Endodermal cell (in vitro differentiated cells): ENCODE measurements around the gene MFNG. TPM values are rescaled to one million over a fixed set of nuclear protein-coding genes. Genes with fewer than 3 reads are reported as not detected.
A peak's percentile ranks its signal among the peaks of the same experiment; 100 is the strongest.

Experiments
- DNase-seq: peaks from one replicate; pipeline ENCODE4 v3.0.0-alpha.2; 2017
- H3K27ac ChIP-seq: 2 replicates; pipeline ENCODE4 v1.5.1; 2013; ENCODE audit warnings: mild to moderate bottlenecking, low read depth, low read length, moderate library complexity
- H3K27me3 ChIP-seq: 2 replicates; pipeline ENCODE4 v1.6.1; 2013; ENCODE audit warnings: mild to moderate bottlenecking, low read length, moderate library complexity; ENCODE audit not compliant: insufficient read depth, control insufficient read depth, poor library complexity, severe bottlenecking
- H3K36me3 ChIP-seq: 2 replicates; pipeline ENCODE4 v1.7.0; 2013; ENCODE audit warnings: mild to moderate bottlenecking, low read length, moderate library complexity; ENCODE audit not compliant: control insufficient read depth, insufficient read depth
- H3K4me1 ChIP-seq: one replicate; pipeline ENCODE4 v1.7.0; 2013; ENCODE audit warnings: low read length; ENCODE audit not compliant: control insufficient read depth, insufficient read depth
- H3K4me3 ChIP-seq: 2 replicates; pipeline ENCODE4 v1.5.1; 2013; ENCODE audit warnings: mild to moderate bottlenecking, low read length, moderate library complexity
- H3K9ac ChIP-seq: 2 replicates; pipeline ENCODE4 v1.6.1; 2013; ENCODE audit warnings: mild to moderate bottlenecking, low read length, moderate library complexity; ENCODE audit not compliant: poor library complexity, severe bottlenecking; ENCODE audit errors: extremely low read depth
- H3K9me3 ChIP-seq: 2 replicates; pipeline ENCODE4 v1.6.1; 2013; ENCODE audit warnings: mild to moderate bottlenecking, low read length, moderate library complexity; ENCODE audit not compliant: control insufficient read depth
- H3K27ac Mint-ChIP-seq: 2 replicates; pipeline ENCODE4 v1.8.0; 2020; ENCODE audit warnings: mixed read lengths
- H3K27me3 Mint-ChIP-seq: 2 replicates; pipeline ENCODE4 v1.8.0; 2021; ENCODE audit warnings: mild to moderate bottlenecking, mixed read lengths; ENCODE audit not compliant: insufficient read depth
- H3K36me3 Mint-ChIP-seq: 2 replicates; pipeline ENCODE4 v1.8.0; 2020; ENCODE audit warnings: low read depth, mixed read lengths
- H3K4me1 Mint-ChIP-seq: 2 replicates; pipeline ENCODE4 v1.8.0; 2020; ENCODE audit warnings: mixed read lengths
- H3K4me3 Mint-ChIP-seq: 2 replicates; pipeline ENCODE4 v1.8.0; 2020; ENCODE audit warnings: mild to moderate bottlenecking, moderate library complexity, mixed read lengths
- H3K9me3 Mint-ChIP-seq: 2 replicates; pipeline ENCODE4 v1.8.0; 2020; ENCODE audit warnings: mild to moderate bottlenecking, mixed read lengths
- WGBS, 2 experiments: methylation state at CpG; one replicate each; pipeline versions ENCODE4 v1.1.5 to v1.1.7; 2013; ENCODE audit warnings: missing lambda C conversion rate in 2 of 2, mixed read lengths in 1 of 2; ENCODE audit not compliant: insufficient coverage in 1 of 2, insufficient read length in 1 of 2; 5-methylcytosine and 5-hydroxymethylcytosine counted together
- total RNA-seq, 2 donors: library from RNA; stranded (reverse); fragmentation: NEBNext Ultra II Directional in 1 of 2; extraction: Animal tissue kit (Norgen Biotek cat#: 25700) in 1 of 2; gene quantifications; 2 replicates in 1 of 2; 3 replicates in 1 of 2; pipeline ENCODE4 v1.2.1, GENCODE V29; 2021
- TF ChIP-seq, protein P1 (sequence below): fragments of 200-600 bp; sonication (generic); conservative IDR thresholded peaks from 2 replicates; pipeline ENCODE4 v1.5.0; 2021; ENCODE audit warnings: antibody characterized with exemption, mild to moderate bottlenecking

Gene MFNG
- total RNA-seq, 2 donors from 2014 or later: 1.9 to 6.6 TPM

DNA sequence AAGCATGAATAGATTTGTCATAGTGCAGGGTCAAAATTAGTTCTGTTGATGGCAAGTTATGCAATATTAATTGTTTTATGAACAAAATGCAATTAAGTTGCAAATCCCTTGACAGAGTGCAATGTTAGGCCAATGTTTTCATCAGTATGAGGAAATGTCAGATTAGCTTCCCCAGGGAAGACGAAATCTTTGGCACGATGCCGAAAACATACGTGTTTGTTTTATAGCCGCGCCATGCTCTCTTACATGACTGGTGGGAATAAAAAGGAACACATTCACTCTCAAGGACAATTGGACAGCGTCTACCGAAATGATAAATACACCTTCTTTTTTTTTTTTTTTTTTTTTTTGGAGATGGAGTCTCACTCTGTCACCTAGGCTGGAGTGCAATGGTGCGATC, 27.0 kb downstream of the MFNG start:
- no peak for DNase-seq
- Histone ChIP-seq H3K9me3 (no peaks in the 10 kb centered on the region), H3K36me3 (no peaks in the 10 kb centered on the region), H3K9ac (no peak overlapping the region), H3K27ac (no peak overlapping the region), H3K27me3 (peaks cover 25% of the 10 kb centered on the region), H3K4me3 (no peak overlapping the region), H3K4me1 (peaks cover 10% of the 10 kb centered on the region)
- 83 to 97% methylated on average over 4 to 8 of the region's 9 CpGs for WGBS, 2 experiments
- peaks cover 3% of the 10 kb centered on the region for H3K27me3 Mint-ChIP-seq
- TF ChIP-seq, protein P1, sequence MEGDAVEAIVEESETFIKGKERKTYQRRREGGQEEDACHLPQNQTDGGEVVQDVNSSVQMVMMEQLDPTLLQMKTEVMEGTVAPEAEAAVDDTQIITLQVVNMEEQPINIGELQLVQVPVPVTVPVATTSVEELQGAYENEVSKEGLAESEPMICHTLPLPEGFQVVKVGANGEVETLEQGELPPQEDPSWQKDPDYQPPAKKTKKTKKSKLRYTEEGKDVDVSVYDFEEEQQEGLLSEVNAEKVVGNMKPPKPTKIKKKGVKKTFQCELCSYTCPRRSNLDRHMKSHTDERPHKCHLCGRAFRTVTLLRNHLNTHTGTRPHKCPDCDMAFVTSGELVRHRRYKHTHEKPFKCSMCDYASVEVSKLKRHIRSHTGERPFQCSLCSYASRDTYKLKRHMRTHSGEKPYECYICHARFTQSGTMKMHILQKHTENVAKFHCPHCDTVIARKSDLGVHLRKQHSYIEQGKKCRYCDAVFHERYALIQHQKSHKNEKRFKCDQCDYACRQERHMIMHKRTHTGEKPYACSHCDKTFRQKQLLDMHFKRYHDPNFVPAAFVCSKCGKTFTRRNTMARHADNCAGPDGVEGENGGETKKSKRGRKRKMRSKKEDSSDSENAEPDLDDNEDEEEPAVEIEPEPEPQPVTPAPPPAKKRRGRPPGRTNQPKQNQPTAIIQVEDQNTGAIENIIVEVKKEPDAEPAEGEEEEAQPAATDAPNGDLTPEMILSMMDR: no peak
- H3K4me1 Mint-ChIP-seq: peaks cover 2% of the 10 kb centered on the region
- no peak overlapping the region for H3K4me3 Mint-ChIP-seq
- no peak overlapping the region for H3K27ac Mint-ChIP-seq
- no peaks in the 10 kb centered on the region for H3K9me3 Mint-ChIP-seq
- no peaks in the 10 kb centered on the region for H3K36me3 Mint-ChIP-seq

DNA sequence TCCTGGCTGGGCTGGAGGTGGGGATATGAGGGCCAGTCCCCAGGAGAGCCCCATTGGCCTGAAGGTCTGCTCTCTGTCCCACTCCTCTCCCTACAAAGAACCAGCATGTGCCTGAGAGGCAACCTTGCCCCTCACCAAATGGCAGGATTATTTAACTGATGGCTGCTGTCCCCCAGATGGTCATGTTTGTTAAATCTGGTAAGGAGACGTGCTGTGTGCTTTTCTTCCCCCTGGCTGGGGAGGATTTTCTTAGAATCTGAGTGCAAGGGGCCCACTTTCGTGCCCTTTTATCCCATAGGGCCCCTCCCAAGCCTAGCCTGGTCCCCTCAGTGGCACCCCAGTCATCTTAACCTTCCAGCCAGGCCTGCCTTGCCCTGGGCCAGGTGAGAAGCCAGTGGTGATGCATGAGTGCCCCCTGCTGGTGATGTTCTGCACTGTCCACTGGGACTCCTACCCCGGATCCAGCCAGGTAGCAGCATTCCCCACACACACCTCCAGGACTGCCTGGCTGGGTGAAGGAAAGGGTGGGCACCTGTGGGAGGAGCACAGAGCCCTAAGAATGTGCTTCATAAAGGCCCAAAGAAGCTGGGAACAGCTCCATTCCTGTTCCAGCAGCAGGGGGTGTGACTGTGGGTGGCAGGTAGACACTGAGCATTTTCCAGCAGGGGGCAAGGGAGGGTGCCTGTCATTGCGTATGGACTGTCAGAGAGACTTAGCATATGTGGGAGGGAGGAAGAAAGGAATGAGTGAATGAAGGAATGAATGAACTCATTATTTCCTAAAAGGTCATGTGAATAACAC, 28.9 kb downstream of the MFNG start:
- Histone ChIP-seq H3K36me3 (no peaks in the 10 kb centered on the region), H3K4me3 (no peak overlapping the region), H3K27me3 (peaks cover 25% of the 10 kb centered on the region), H3K9ac (no peak overlapping the region), H3K4me1 (peaks cover 10% of the 10 kb centered on the region), H3K9me3 (no peaks in the 10 kb centered on the region), H3K27ac (no peak overlapping the region)
- H3K36me3 Mint-ChIP-seq: no peaks in the 10 kb centered on the region
- TF ChIP-seq, protein P1: peak; percentile 98
- H3K4me1 Mint-ChIP-seq: peaks cover 2% of the 10 kb centered on the region
- 44% methylated on average over 4 of the region's 4 CpGs; no CpG with 5 or more reads in 1 of the 2 experiments for WGBS, 2 experiments
- H3K27me3 Mint-ChIP-seq: no peaks in the 10 kb centered on the region
- H3K9me3 Mint-ChIP-seq: no peaks in the 10 kb centered on the region
- H3K4me3 Mint-ChIP-seq: no peak overlapping the region
- H3K27ac Mint-ChIP-seq: no peak overlapping the region
- peak; percentile 97 for DNase-seq

DNA sequence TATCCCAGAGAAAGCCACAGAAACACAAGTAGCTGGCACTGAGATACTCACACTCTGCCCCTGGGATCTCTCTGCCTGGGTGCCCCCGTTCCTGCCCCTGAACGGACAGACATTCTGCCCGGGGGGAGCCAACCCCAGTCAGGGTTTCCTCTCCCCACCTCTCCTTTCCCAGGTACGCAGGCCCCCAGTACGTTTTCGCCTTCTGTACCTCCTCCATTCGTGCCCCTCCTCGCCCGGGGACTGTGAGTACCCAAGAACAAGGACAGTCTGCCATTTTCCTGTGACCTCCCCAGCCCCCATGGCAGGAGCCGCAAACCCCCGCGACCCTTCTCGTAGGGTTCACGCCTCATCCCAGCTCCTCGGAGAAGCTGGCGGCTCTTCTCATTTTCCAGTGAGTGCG, 29.8 kb downstream of the MFNG start:
- Histone ChIP-seq H3K4me1 (peaks cover 10% of the 10 kb centered on the region), H3K9ac (no peak overlapping the region)
- no peaks in the 10 kb centered on the region for H3K36me3 Mint-ChIP-seq

More for the DNA sequence above, 29.8 kb downstream of the MFNG start:
- H3K9me3 Mint-ChIP-seq: peaks cover 5% of the 10 kb centered on the region
- H3K27me3 ChIP-seq: peaks cover 17% of the 10 kb centered on the region
- peak; percentile 51 for DNase-seq
- TF ChIP-seq, protein P1: no peak
- peaks cover 6% of the 10 kb centered on the region for H3K9me3 ChIP-seq
- H3K27ac Mint-ChIP-seq: no peak overlapping the region
- no peak overlapping the region for H3K27ac ChIP-seq
- no peak overlapping the region for H3K4me3 Mint-ChIP-seq
- no peaks in the 10 kb centered on the region for H3K27me3 Mint-ChIP-seq
- H3K4me3 ChIP-seq: no peak overlapping the region
- WGBS, 2 experiments: 80 to 88% methylated on average over 13 to 17 of the region's 17 CpGs
- H3K4me1 Mint-ChIP-seq: peaks cover 2% of the 10 kb centered on the region
- no peaks in the 10 kb centered on the region for H3K36me3 ChIP-seq
